Measurements from ENCODE around the gene C4orf50. TPM values are rescaled to one million over a fixed set of nuclear protein-coding genes. Genes with fewer than 3 reads are reported as not detected.
A peak's percentile ranks its signal among the peaks of the same experiment; 100 is the strongest.

The C4orf50 gene
- total RNA-seq, 4 donors from 2014 or later: under 0.01 to 0.19 (median 0.09) TPM; not detected in 1

GRCh38 chr4:6024313-6024960 lies 6.2 kb upstream of the C4orf50 start:
- no peak for ATAC-seq (ENCODE audit: low FRiP score)
- TF ChIP-seq CTCF (IDR thresholded peaks at IDR 0.05): no peak

DNA sequence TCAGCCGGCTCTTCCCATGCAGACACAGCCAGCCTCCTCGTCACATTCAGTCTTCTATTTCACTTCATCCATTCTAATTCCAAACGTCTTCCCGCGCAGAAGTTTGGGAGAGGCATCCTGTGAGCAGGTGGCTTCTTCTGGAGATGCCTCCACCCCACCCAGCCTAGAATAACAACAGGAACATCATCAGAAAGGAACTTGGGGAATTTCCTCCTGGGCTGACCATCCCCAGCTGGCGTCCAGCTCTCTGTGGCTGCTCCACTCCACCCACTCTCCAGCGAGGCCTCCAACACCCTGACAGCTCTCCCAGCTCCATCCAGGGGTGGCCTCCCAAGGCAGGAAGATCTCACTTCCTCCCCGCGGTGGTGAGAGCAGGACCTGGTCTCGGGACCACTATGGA lies 5.5 kb upstream of the C4orf50 start:
- TF ChIP-seq CTCF (IDR thresholded peaks at IDR 0.05): no peak
- DNase-seq (ENCODE audit: low spot score): no peak
- no peak for ATAC-seq (ENCODE audit: low FRiP score)

More at GRCh38 chr4:6024313-6024960, 6.2 kb upstream of the C4orf50 start:
- no peak for DNase-seq (ENCODE audit: low spot score)

GRCh38 chr4:6022607-6023288 lies 4.5 kb upstream of the C4orf50 start:
- no peak for TF ChIP-seq CTCF (IDR thresholded peaks at IDR 0.05)
- no peak for ATAC-seq (ENCODE audit: low FRiP score)
- DNase-seq (ENCODE audit: low spot score): no peak

DNA sequence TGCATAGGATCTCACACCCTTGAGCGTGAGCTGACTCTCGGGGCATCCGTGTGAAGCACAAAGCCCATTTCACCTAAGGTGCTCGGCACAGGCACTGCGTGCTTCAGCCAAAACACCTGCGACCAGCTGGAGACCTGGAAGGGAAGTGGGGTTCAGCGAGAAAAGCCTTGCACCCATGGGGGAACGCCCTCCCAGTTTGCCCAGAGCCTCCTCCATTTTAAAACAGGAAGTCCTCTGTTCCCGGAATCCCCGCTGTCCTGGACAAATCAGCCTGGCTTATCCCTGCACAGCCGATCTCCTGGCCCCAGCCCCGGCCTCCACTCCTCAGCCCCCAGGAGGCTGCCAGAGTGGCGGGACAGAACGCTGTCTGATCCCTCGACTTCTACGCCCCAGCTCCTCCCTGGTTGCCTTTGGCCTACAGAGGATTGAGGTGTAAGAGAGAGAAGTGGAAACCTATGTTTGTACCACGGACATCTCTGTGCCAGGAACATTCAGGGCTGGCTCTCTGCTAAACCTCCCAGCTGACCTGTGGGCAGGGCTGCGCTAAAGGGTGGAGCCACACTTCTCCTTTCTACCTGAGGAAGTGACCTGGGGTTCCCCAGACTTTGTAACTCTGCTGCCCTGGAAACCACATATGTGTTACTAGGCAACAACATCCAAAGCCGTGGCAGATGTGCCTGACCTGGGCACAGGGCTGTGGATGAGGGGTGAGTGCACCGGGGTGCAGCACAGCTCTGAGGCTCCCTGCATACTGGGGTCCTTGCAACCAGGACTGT lies 3.8 kb upstream of the C4orf50 start:
- DNase-seq (ENCODE audit: low spot score) (no peak), ATAC-seq (ENCODE audit: low FRiP score) (no peak)
- TF ChIP-seq CTCF (IDR thresholded peaks at IDR 0.05): no peak

GRCh38 chr4:6020613-6021012 lies 2.4 kb upstream of the C4orf50 start:
- ATAC-seq (ENCODE audit: low FRiP score): no peak
- TF ChIP-seq CTCF (IDR thresholded peaks at IDR 0.05): no peak

GRCh38 chr4:6019316-6020263 lies 1.4 kb upstream of the C4orf50 start:
- DNase-seq (ENCODE audit: low spot score): no peak
- TF ChIP-seq CTCF (IDR thresholded peaks at IDR 0.05): peak in 1 of 3 donors; percentile 5

More at GRCh38 chr4:6020613-6021012, 2.4 kb upstream of the C4orf50 start:
- DNase-seq (ENCODE audit: low spot score): no peak

More at GRCh38 chr4:6019316-6020263, 1.4 kb upstream of the C4orf50 start:
- ATAC-seq (ENCODE audit: low FRiP score): no peak
